Stimulated activated CD8-positive, alpha-beta memory T cell treated with anti-CD3 and anti-CD28 coated beads, Interleukin-2, amount 100 ng/mL, for 1 hour (primary cell): ENCODE data around the gene CDH18.

Experiments
- DNase-seq, 2 donors: peaks; one replicate each; pipeline ENCODE4 v3.0.0-alpha.2; 2020; ENCODE audit warnings: low read depth in 2 of 2

The CDH18 gene

GRCh38 chr5:19928562-19929421 is 59.2 kb downstream of the CDH18 start:
- no peak for DNase-seq

- no peak for DNase-seq
These were observed 60.1 kb downstream of the CDH18 start for GRCh38 chr5:19927919-19928318.

- DNase-seq = no peak
These were observed 60.8 kb downstream of the CDH18 start for GRCh38 chr5:19927170-19927569.

GRCh38 chr5:19923742-19924141 is 64.3 kb downstream of the CDH18 start:
- no peak for DNase-seq

- no peak for DNase-seq
These were observed 67.2 kb downstream of the CDH18 start for GRCh38 chr5:19920761-19921160.

GRCh38 chr5:19918780-19919179 is 69.2 kb downstream of the CDH18 start:
- DNase-seq = no peak

GRCh38 chr5:19917588-19918122 is 70.3 kb downstream of the CDH18 start:
- no peak for DNase-seq

GRCh38 chr5:19910136-19910535 is 77.9 kb downstream of the CDH18 start:
- no peak for DNase-seq

GRCh38 chr5:19904766-19905165 is 83.2 kb downstream of the CDH18 start:
- no peak for DNase-seq

- no peak for DNase-seq
These were observed 84.4 kb downstream of the CDH18 start for GRCh38 chr5:19903611-19904010.

- DNase-seq = no peak
These were observed 85.6 kb downstream of the CDH18 start for GRCh38 chr5:19902316-19902934.

GRCh38 chr5:19900269-19900668 is 87.7 kb downstream of the CDH18 start:
- DNase-seq = no peak

GRCh38 chr5:19891658-19892057 is 96.3 kb downstream of the CDH18 start:
- no peak for DNase-seq

- no peak for DNase-seq
These were observed 101.7 kb downstream of the CDH18 start for GRCh38 chr5:19886123-19886917.

GRCh38 chr5:19885040-19885824 is 102.8 kb downstream of the CDH18 start:
- DNase-seq = no peak

- DNase-seq = no peak
These were observed 107.1 kb downstream of the CDH18 start for GRCh38 chr5:19880859-19881436.

- DNase-seq = no peak
These were observed 107.5 kb downstream of the CDH18 start for GRCh38 chr5:19880458-19880857.

- no peak for DNase-seq
These were observed 113.2 kb downstream of the CDH18 start for GRCh38 chr5:19874811-19875210.

GRCh38 chr5:19866090-19866450 is 121.9 kb downstream of the CDH18 start:
- DNase-seq = no peak

GRCh38 chr5:19865336-19866089 is 122.5 kb downstream of the CDH18 start:
- no peak for DNase-seq
